ENCODE measurements around the gene SORCS2. TPM values are rescaled to one million over a fixed set of nuclear protein-coding genes. Genes with fewer than 3 reads are reported as not detected.

Gene SORCS2
- total RNA-seq, 1 experiment from 2014 or later: 0.15 TPM

- ATAC-seq (no peak), DNase-seq (ENCODE audit: low read depth, low spot score) (no peak)
- in situ Hi-C loops (cut with HindIII; ENCODE audit: low pct_unique_long_range_greater_than_20kb, low sequenced_read_pairs): no loop called here
- Histone ChIP-seq H3K4me3 (ENCODE audit: low read depth in 2 of 2, low read length in 2 of 2) (no peak overlapping the region), H3K27ac (ENCODE audit: low read length) (no peak overlapping the region), H3K36me3 (ENCODE audit: control insufficient read depth, insufficient read depth, low read length) (no peaks in the 10 kb centered on the region), H3K27me3 (ENCODE audit: control insufficient read depth, insufficient read depth, low read length) (no peaks in the 10 kb centered on the region), H3K9me3 (ENCODE audit: control insufficient read depth, insufficient read depth, low read depth, low read length) (no peaks in the 10 kb centered on the region), H3K4me1 (ENCODE audit: control insufficient read depth, insufficient read depth, low read length) (no peaks in the 10 kb centered on the region)
- no peak for TF ChIP-seq CTCF (IDR thresholded peaks at IDR 0.05)
- TF ChIP-seq REST (IDR thresholded peaks at IDR 0.05; ENCODE audit: insufficient read depth in 1 of 2, low read depth in 2 of 2, low read length in 1 of 2): no peak
- no peak for TF ChIP-seq POLR2AphosphoS5 (IDR thresholded peaks at IDR 0.05; ENCODE audit: low read depth, low read length)
- no peak for TF ChIP-seq SIN3A (IDR thresholded peaks at IDR 0.05; ENCODE audit: borderline replicate concordance, insufficient read depth, low read depth, low read length)
- TF ChIP-seq TCF7L2 (IDR thresholded peaks at IDR 0.05; ENCODE audit: low read depth, low read length): no peak
- intact Hi-C loops (cut with micrococcal nuclease; ENCODE audit: unreplicated experiment): no loop called here
- ChIA-PET CTCF (interaction anchor here (0.5 kb wide), 1 partner anchor 198 kb away, joined by 3 read pairs; no protein-coding TSS in a partner anchor), POLR2A (no interaction called here)
- BruUV-seq (replicated peaks): no TSS peak
Observed at GRCh38 chr4:7645158-7645557, 452.8 kb downstream of the SORCS2 start.

GRCh38 chr4:7645956-7646355 lies 453.6 kb downstream of the SORCS2 start:
- Histone ChIP-seq H3K36me3 (ENCODE audit: control insufficient read depth, insufficient read depth, low read length) (no peaks in the 10 kb centered on the region), H3K4me3 (ENCODE audit: low read depth in 2 of 2, low read length in 2 of 2) (no peak overlapping the region), H3K4me1 (ENCODE audit: control insufficient read depth, insufficient read depth, low read length) (no peaks in the 10 kb centered on the region), H3K27ac (ENCODE audit: low read length) (no peak overlapping the region), H3K9me3 (ENCODE audit: control insufficient read depth, insufficient read depth, low read depth, low read length) (no peaks in the 10 kb centered on the region), H3K27me3 (ENCODE audit: control insufficient read depth, insufficient read depth, low read length) (no peaks in the 10 kb centered on the region)
- in situ Hi-C loops (cut with HindIII; ENCODE audit: low pct_unique_long_range_greater_than_20kb, low sequenced_read_pairs) (no loop called here), intact Hi-C loops (cut with micrococcal nuclease; ENCODE audit: unreplicated experiment) (no loop called here)
- ChIA-PET POLR2A (no interaction called here), CTCF (no interaction called here)
- no peak for DNase-seq (ENCODE audit: low read depth, low spot score)
- no peak for ATAC-seq
- TF ChIP-seq CTCF (IDR thresholded peaks at IDR 0.05): no peak
- TF ChIP-seq POLR2AphosphoS5 (IDR thresholded peaks at IDR 0.05; ENCODE audit: low read depth, low read length): no peak
- no peak for TF ChIP-seq TCF7L2 (IDR thresholded peaks at IDR 0.05; ENCODE audit: low read depth, low read length)
- TF ChIP-seq REST (IDR thresholded peaks at IDR 0.05; ENCODE audit: insufficient read depth in 1 of 2, low read depth in 2 of 2, low read length in 1 of 2): no peak
- no peak for TF ChIP-seq SIN3A (IDR thresholded peaks at IDR 0.05; ENCODE audit: borderline replicate concordance, insufficient read depth, low read depth, low read length)
- BruUV-seq (replicated peaks): no TSS peak

All from Panc1 (cell line).